AG04450 (cell line): Measurements from ENCODE around the gene DHX38. TPM values are rescaled to one million over a fixed set of nuclear protein-coding genes. Genes with fewer than 3 reads are reported as not detected.

Experiments
- CTCF ChIA-PET: fragments of 300-600, 350-600 bp; formaldehyde crosslinking; extraction: SDS; loops from one replicate; lab custom pipeline; 2022; ENCODE audit warnings: antibody characterized with exemption, inconsistent platforms; lab: Charles Lee
- POLR2A ChIA-PET: fragments of 350-600 bp; formaldehyde crosslinking; extraction: SDS; loops from one replicate; lab custom pipeline; 2021; ENCODE audit warnings: antibody characterized with exemption, inconsistent platforms; lab: Yijun Ruan, JAX
- DNase-seq: peaks from one replicate; pipeline ENCODE4 v3.0.0-alpha.2; 2011; ENCODE audit warnings: low read depth, low spot score
- H3K27ac ChIP-seq: one replicate; pipeline ENCODE4 v1.5.1; 2012; ENCODE audit warnings: low read depth, low read length, control low read depth
- H3K27me3 ChIP-seq: one replicate; pipeline ENCODE4 v1.6.0; 2012; ENCODE audit warnings: low read length; ENCODE audit not compliant: control insufficient read depth, insufficient read depth
- H3K4me3 ChIP-seq: 2 replicates; pipeline ENCODE4 v1.5.1; 2011; ENCODE audit warnings: mild to moderate bottlenecking, low read depth, low read length, control low read depth
- H3K9me3 ChIP-seq: 2 replicates; pipeline ENCODE4 v1.5.1; 2012; ENCODE audit warnings: low read length; ENCODE audit not compliant: control insufficient read depth, insufficient read depth
- polyA plus RNA-seq: library from polyadenylated mRNA; depleted of rRNA; stranded (reverse); fragments of >200 nt; gene quantifications from 2 replicates; pipeline ENCODE4 v1.2.3, GENCODE V29; 2011
- TF ChIP-seq, protein P1 (sequence below): IDR thresholded peaks from 2 replicates; pipeline ENCODE4 v1.5.1; 2011; ENCODE audit warnings: low read depth, low read length, control low read depth, inconsistent platforms

The DHX38 gene
- polyA plus RNA-seq, 1 experiment, result 26.8 TPM

DNA sequence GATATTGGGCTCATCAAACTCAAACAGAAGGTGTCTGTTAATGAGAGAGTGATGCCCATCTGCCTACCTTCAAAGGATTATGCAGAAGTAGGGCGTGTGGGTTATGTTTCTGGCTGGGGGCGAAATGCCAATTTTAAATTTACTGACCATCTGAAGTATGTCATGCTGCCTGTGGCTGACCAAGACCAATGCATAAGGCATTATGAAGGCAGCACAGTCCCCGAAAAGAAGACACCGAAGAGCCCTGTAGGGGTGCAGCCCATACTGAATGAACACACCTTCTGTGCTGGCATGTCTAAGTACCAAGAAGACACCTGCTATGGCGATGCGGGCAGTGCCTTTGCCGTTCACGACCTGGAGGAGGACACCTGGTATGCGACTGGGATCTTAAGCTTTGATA is 33.2 kb upstream of the DHX38 start:
- POLR2A ChIA-PET, result no interaction called here
- DNase-seq, result no peak
- no peaks in the 10 kb centered on the region for H3K27me3 ChIP-seq
- TF ChIP-seq, protein P1, sequence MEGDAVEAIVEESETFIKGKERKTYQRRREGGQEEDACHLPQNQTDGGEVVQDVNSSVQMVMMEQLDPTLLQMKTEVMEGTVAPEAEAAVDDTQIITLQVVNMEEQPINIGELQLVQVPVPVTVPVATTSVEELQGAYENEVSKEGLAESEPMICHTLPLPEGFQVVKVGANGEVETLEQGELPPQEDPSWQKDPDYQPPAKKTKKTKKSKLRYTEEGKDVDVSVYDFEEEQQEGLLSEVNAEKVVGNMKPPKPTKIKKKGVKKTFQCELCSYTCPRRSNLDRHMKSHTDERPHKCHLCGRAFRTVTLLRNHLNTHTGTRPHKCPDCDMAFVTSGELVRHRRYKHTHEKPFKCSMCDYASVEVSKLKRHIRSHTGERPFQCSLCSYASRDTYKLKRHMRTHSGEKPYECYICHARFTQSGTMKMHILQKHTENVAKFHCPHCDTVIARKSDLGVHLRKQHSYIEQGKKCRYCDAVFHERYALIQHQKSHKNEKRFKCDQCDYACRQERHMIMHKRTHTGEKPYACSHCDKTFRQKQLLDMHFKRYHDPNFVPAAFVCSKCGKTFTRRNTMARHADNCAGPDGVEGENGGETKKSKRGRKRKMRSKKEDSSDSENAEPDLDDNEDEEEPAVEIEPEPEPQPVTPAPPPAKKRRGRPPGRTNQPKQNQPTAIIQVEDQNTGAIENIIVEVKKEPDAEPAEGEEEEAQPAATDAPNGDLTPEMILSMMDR, result no peak
- CTCF ChIA-PET, result no interaction called here
- H3K27ac ChIP-seq, result no peak overlapping the region
- H3K4me3 ChIP-seq, result no peak overlapping the region
- H3K9me3 ChIP-seq, result no peaks in the 10 kb centered on the region

DNA sequence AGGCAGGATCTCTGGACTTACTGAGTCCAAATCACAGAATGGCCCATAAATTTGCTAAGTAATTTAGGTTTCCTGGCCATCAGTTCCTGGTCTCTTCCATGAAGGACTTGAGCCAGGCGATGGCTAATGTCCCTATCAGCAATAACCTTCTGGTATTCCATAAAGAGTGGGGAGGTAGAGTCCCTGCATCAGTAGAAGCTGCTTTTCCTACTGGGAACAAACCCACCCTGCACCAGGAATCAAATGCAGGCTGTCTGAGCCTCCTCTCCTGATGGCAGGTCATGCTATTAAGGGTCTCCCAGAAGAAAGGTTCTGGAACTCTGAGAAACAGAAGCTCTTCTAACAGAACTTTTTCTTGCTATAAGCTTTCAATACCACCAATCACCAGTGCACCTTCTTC is 32.1 kb upstream of the DHX38 start:
- Histone ChIP-seq H3K4me3 (no peak overlapping the region), H3K9me3 (no peaks in the 10 kb centered on the region), H3K27ac (no peak overlapping the region), H3K27me3 (no peaks in the 10 kb centered on the region)
- DNase-seq, result no peak
- TF ChIP-seq, protein P1, result no peak
- ChIA-PET POLR2A (no interaction called here), CTCF (interaction anchor here (2.7 kb wide), 1 partner anchor 38 kb away, joined by 7 read pairs; no protein-coding TSS in a partner anchor)

DNA sequence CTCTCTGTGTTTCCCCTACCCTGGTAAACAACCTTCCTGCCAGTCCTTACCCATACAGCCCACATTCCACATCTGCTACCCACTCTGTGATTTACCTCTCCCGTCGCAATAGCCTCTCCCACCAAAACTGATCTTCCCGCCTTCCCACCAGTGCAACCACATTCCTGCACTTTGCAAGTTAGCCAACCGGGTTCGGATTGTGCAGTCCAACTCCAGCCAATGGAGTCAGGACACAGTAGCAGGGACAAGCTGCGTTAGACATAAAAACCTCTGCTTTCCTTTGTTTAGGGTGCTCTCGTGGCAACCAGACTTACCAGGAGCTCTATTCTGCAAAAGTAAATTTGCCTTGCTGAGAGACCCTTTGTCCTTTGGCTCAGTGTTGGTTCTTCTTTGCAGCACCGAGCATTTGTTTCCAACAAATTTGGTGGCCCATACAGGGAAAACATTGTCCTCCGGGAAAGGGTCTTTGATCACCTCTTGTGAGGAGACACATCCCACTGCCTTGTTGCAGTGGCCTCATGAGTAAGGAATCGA is 29.2 kb upstream of the DHX38 start:
- CTCF ChIA-PET, result no interaction called here
- Histone ChIP-seq H3K4me3 (no peak overlapping the region), H3K9me3 (no peaks in the 10 kb centered on the region), H3K27ac (no peak overlapping the region), H3K27me3 (no peaks in the 10 kb centered on the region)
- TF ChIP-seq, protein P1, result no peak
- DNase-seq, result no peak
- POLR2A ChIA-PET, result no interaction called here

DNA sequence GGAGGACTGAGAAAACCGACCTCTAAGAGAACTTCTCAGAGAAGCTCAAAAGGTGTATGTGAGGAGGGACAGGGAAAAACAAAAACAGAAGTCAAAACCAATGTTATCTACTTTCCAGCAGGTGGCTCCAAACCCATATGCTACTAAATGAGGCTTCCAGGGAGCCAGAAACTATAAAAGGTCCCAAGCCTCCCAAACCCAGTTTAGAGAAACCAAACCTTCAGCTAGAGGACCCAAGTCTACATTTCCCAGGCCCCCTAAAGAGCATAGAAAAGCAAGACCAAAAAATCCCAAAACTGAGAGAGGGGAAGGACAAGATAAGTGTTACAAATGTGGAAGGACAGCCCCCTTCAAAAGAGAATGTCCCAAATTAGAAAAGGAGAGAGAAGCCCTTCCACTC is 26.9 kb upstream of the DHX38 start:
- POLR2A ChIA-PET, result no interaction called here
- no peaks in the 10 kb centered on the region for H3K27me3 ChIP-seq

DNA sequence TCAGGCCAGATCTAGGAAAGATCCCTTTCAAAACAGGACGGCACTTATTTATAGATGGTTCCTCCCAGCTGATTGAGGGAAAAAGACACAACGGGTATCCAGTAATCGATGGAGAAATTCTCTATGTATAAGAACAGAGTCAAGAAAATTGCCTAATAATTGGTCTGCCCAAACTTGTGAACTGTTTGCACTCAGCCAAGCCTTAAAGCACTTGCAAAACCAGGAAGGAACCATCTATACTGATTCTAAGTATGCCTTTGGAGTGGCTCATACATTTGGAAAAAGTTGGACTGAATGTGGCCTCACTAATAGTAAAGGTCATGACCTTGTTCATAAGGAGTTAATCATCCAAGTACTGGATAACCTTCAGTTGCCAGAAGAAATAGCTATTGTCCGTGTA is 24.7 kb upstream of the DHX38 start:
- no peak overlapping the region for H3K27ac ChIP-seq
- CTCF ChIA-PET, result no interaction called here
- TF ChIP-seq, protein P1, result no peak
- no peak overlapping the region for H3K4me3 ChIP-seq
- H3K27me3 ChIP-seq, result no peaks in the 10 kb centered on the region
- POLR2A ChIA-PET, result no interaction called here
- H3K9me3 ChIP-seq, result no peaks in the 10 kb centered on the region
- no peak for DNase-seq

More for the DNA sequence above, 26.9 kb upstream of the DHX38 start:
- Histone ChIP-seq H3K27ac (no peak overlapping the region), H3K9me3 (no peaks in the 10 kb centered on the region), H3K4me3 (no peak overlapping the region)
- CTCF ChIA-PET, result interaction anchor here (0.6 to 2.8 kb wide), 11 partner anchors 9 to 773 kb away, joined by 3 to 41 read pairs (median 3); partner anchors contain the start of genes DHX38, HP and TXNL4B
- TF ChIP-seq, protein P1, result peak; percentile 66
- peak; percentile 16 for DNase-seq
